ENCODE results near the gene SIGLEC9. TPM values are rescaled to one million over a fixed set of nuclear protein-coding genes. Genes with fewer than 3 reads are reported as not detected.

SIGLEC9 gene
- total RNA-seq, 4 donors from 2014 or later, result 5.5 to 34.7 (median 11.3) TPM

GRCh38 chr19:51082611-51083010 is 42.1 kb upstream of the SIGLEC9 start, which contains the start of gene KLK14:
KLK14 (minus strand) TSS chr19:51082887; CDS start chr19:51082614, 273 bp downstream.
- no peak for TF ChIP-seq CTCF (IDR thresholded peaks at IDR 0.05; ENCODE audit: low read depth)

GRCh38 chr19:51083181-51083580 is 41.5 kb upstream of the SIGLEC9 start:
- no peak for TF ChIP-seq CTCF (IDR thresholded peaks at IDR 0.05; ENCODE audit: low read depth)

- TF ChIP-seq CTCF (IDR thresholded peaks at IDR 0.05; ENCODE audit: low read depth), result no peak
These were observed 40.9 kb upstream of the SIGLEC9 start for GRCh38 chr19:51083783-51084182.

- no peak for TF ChIP-seq CTCF (IDR thresholded peaks at IDR 0.05; ENCODE audit: low read depth)
These were observed 40.2 kb upstream of the SIGLEC9 start for GRCh38 chr19:51084505-51084904.

- no peak for TF ChIP-seq CTCF (IDR thresholded peaks at IDR 0.05; ENCODE audit: low read depth)
These were observed 38.4 kb upstream of the SIGLEC9 start for GRCh38 chr19:51086153-51086850.

GRCh38 chr19:51089786-51090185 is 34.9 kb upstream of the SIGLEC9 start:
- TF ChIP-seq CTCF (IDR thresholded peaks at IDR 0.05; ENCODE audit: low read depth), result no peak

- no peak for TF ChIP-seq CTCF (IDR thresholded peaks at IDR 0.05; ENCODE audit: low read depth)
These were observed 34.2 kb upstream of the SIGLEC9 start for GRCh38 chr19:51090471-51090870.
